ENCODE data around the gene SLC6A19.

DNA sequence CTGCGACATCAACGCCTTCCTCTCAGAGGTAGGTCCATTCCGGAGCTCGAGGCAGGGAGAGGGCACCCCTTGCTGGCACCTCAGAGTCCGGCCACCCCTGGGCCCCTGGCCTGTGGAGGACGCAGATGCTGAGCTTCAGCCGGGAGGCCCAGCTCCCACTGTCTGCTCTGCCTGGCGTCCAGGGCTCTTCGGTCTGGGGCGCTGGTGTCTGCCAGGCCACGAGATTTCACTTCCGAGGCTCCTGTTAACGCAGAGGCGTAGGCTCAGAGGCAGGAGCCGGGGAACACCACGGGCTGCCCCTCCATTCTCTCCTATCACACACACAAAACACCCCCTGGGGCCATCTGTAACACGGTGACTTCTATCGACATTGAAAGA is 15.5 kb downstream of the SLC6A19 start:
- TF ChIP-seq GATA3 (IDR thresholded peaks at IDR 0.05; ENCODE audit: low read depth, low read length) (no peak), GATA2 (IDR thresholded peaks at IDR 0.05; ENCODE audit: low read depth, low read length) (no peak)
